HG03064 (cell line): ENCODE data around the gene MNT.

Experiments
- ATAC-seq: cut with Tn5 transposase; IDR thresholded peaks from one replicate; pipeline ENCODE4 v1.9.1; 2021; ENCODE audit warnings: low read depth; ENCODE audit not compliant: unreplicated experiment

Gene MNT

DNA sequence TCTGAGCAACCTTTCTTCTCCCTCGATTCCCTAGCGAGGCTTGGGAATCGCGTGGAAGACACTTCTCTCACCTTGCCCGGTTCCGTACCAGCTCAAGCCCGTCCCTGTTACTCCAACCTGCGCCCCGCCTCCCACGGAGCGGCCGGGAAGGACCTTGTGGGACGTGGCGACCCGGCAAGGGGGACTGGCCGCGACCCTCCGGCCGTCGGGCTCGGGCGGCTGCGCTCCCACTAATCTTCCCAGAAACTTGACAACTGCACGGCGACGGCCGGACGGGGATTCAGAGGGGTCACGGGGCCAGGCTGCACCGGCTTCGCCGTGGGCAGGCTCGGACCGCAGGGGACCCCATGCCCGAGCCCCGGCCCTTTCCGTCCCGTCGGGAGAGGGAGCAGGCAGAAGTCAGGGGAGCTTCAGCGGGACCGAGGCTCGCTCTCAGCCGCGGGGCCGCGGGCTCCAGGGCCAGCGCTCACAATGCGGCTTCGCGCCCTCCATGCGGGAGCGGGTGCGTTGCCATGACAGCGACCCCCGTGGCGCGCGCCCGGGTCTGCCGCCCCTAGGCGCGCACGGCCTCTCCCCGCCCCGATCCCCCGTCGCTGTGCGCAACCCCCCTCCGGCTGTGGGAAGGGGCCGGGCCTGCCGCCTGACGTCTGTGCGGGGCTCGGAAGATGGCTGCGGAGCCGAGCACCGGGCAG lies 63.9 kb downstream of the MNT start, which contains the start of gene SGSM2:
SGSM2 (plus strand) TSS at position 650 of the 692 bp plus-strand sequence. CDS start 188 bp downstream, outside the sequence.
- no peak for ATAC-seq

GRCh38 chr17:2336215-2336851 lies 64.5 kb downstream of the MNT start, which contains the start of gene TSR1:
Gene TSR1 (minus strand): TSS chr17:2336457. CDS start chr17:2336427, 30 bp downstream.
- ATAC-seq = peak; percentile 68

GRCh38 chr17:2335726-2336214 lies 65.1 kb downstream of the MNT start:
- ATAC-seq = no peak
